ENCODE measurements around the gene U2AF1.
"Not testable (repeated sequence)": the region's sequence is repeated elsewhere in the genome, so short reads cannot be mapped to it uniquely, and the experiment has no call there.

U2AF1 gene

DNA sequence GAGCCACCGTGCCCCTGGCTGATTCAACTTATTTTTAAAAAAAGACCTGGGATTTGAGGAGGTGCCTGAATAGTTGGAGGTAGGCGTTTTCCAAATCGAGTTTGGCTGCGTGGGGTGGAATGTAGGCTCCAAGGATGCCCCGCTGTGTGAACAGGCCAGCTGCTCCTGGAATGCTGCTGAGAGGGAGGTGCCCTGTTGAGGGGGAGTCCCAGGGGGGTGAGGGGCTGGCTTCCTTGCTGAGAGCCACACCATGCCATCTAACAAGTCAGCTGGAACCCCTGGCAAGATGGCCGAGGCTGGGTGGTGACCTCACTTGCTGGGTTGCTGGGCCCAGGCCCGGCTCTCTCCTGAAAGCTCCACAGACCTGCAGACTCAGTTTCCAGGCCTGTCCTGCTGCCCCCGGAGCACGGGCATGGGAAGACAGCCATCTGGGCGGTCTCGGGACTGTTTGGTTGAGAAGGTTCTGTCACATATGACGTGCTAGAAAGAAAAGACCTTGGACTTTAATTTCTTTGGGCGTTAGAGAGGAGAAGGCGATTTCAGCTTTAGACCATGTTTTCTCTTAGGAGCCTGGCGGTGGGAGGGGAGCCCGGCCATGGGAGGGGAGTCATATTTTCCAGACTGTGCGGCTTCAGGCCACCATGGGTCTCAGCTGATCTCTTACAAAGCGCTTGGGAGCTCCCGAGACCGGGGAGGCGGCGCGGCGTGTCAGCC, 24.6 kb downstream of the U2AF1 start:
- in situ Hi-C loops (cut with MboI; ENCODE audit: low sequenced_read_pairs) = not testable (repeated sequence)

DNA sequence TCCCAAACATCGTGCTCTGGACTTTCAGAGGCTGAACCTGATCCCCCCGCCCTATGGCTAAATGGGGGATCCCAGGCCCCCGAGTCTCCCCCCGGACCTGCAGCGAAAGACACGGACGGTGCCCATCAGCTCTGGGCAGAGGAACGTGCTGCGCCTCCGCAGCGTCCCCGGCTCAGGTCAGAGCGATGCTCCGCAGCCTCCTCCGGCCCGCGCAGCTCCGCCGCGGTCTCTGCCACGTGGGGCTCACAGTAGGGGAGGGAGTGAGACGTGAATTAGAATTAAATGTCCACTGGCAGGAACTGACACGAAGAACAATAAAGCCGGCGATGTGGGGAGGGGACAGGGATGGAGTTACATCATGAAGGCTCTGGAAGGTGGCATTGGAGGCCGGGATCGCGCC, 30.7 kb downstream of the U2AF1 start:
- in situ Hi-C loops (cut with MboI; ENCODE audit: low sequenced_read_pairs) = not testable (repeated sequence)

DNA sequence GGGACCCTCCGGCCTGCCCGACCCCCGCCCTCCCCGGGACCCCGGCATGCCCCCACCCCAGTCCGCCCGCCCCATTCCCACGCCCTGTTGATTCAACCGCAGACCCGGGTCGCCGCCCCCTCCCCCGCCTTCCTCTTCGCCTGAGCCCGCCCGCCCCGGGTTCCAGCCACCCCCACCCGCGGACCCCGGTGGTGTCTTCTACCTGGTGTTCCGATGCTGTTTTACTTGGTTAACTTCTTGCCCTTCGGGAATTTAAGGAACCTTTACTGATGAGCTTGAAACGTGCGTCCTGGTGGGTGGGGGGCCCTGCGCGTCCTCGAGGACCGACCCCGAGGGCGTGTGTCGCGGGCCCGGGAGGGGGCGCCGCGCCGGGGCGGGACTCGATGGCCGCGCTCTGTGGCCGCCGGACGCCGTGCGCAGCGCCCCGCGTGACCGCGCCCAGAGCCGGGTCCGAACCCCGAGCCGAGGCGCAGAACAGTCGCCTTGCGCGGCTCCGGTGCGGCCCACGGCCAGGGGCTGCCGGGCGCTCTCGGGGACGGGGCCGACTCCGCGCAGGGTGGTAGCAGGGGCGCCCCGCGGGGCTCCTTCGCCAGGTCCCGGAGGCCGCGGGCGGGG, 31.2 kb downstream of the U2AF1 start:
- in situ Hi-C loops (cut with MboI; ENCODE audit: low sequenced_read_pairs) = not testable (repeated sequence)

DNA sequence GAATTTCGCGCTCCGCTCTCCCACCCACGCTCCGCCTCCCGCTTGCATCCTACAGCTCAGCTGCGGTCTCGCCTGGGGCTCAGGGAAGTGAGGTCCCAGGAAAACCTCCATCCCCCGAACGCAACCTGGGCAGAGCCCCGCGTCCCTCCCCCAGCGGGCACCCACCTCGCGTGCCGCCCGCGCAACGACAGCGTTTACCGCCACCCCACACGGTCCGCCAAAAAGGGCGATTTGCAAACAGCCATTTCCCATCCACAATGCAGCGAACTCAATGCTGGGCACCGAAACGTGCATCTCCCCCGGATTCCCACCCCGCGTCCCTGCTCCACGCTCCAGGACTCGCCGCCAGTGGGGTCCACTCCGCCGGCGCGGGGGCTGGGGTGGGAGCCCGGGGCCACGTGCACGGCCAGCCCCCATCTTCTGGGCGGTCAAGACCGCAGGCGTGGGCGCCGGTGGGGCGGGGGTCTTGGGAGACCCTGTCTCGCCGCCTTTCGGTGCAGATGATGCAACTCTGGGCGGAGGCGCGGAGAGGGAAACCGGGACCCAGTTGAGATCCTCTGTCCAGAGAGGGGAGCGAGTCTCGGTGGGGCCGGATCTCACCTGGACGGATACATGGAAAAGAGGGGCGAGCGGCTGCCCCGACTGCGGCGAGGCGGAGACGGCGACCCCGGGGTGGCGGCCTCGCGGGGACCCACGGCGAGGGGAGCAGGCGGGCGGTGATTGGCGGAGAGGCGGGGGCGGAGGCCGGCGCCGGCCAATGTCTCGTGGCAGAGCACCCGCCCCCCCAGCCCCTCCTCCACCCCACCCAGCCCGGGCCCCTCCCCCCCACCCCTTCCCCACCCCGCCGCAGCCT, 32.0 kb downstream of the U2AF1 start, which contains the start of gene CBS:
TSS of gene CBS (minus strand) at position 666 of the 853 bp plus-strand sequence. CDS start 3,642 bp downstream, outside the sequence.
- in situ Hi-C loops (cut with MboI; ENCODE audit: low sequenced_read_pairs) = not testable (repeated sequence)

DNA sequence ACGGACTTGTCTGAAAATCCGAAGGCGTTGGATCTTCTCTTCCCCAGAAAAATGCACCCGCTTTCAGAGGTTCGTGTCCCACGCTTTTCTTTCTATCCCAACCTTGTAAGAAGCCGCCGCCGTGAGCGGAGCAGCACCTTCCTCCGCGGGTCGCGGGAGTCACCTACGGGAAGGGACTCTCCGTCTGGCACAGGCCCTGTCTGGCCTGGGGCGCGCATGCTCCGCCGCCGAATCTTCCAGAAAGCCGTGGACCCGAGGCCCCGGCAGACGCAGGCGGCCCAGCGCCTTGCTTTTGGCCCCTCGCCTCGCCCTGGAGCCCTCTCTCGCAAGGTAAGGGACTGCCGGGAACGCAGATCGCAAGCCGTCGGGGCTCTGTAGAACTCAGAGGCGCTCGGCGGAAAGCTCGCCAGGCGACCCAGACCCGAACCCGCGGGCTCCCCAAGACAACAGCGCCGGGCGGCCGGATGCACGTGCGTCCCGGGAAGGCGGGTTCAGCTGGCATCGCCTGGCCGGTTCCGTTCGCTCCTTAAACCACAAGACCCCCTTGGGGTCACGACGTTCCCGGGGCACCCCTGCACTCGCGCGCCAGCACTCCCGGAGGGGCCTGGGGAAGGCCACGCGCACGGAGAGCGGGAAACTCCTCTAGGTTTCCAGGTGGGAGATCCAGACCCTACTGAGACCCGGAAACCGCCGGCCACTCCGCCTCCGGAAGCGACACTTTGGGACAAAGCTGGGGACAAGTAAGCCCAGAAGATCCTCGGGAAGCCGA, 32.8 kb downstream of the U2AF1 start:
- in situ Hi-C loops (cut with MboI; ENCODE audit: low sequenced_read_pairs) = not testable (repeated sequence)

DNA sequence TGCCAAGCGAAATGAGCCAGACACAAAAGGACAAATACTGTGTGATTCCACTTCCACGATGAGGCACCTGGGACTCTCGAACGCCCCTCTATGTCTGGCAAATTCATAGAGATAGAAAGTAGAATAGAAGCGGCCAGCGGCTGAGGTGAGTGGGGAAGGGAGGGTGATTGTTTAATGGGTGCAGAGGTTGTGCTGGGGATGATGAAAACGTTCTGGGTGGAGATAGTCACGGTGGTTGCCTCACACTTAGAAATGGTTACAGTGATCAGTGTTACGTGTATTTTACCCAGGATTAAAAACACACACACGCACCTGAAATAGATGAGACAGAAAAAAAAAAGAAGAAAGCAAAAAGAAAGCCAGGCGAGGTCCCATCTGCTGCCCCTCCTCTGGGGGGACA, 34.6 kb downstream of the U2AF1 start:
- in situ Hi-C loops (cut with MboI; ENCODE audit: low sequenced_read_pairs) = not testable (repeated sequence)

DNA sequence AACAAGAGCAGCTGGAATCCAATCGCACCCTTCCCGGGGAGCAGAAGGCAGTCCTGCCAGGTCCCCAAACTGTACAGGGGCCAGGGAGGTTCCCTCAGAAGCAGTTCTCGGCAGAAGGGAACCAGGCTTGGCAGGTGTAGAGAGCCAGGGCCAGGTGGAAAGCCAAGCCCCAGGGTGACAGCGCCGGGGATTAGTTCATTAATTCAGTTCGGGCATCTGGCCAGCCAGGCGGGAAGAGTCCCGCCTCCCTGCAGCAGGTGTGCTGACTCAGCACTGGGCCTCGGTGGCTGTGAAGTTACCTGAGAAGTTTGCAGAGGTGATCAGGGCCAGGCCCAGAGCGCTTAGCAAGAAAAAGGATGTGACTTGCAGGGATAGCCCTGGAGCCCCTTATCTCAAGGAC, 37.7 kb downstream of the U2AF1 start:
- in situ Hi-C loops (cut with MboI; ENCODE audit: low sequenced_read_pairs) = not testable (repeated sequence)

DNA sequence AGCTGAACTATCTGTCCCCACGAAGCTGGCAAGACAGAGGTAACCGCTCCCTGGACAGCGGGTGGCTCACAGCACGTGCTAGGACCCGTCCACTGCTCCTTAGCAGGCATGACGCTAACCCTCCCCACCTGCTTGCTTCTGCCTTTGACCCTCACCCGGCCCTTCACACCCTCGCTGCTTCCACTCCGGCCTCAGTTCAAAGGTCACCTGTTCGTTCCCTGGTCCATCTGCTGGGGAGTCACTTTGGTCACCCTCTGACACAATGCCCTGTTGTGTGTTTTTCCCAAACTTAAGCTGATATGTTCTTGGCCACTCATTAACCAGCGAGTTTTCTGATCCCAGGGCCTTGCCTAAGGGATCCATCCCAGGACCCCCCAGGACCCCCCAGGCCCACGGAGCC, 39.3 kb downstream of the U2AF1 start:
- in situ Hi-C loops (cut with MboI; ENCODE audit: low sequenced_read_pairs) = not testable (repeated sequence)

DNA sequence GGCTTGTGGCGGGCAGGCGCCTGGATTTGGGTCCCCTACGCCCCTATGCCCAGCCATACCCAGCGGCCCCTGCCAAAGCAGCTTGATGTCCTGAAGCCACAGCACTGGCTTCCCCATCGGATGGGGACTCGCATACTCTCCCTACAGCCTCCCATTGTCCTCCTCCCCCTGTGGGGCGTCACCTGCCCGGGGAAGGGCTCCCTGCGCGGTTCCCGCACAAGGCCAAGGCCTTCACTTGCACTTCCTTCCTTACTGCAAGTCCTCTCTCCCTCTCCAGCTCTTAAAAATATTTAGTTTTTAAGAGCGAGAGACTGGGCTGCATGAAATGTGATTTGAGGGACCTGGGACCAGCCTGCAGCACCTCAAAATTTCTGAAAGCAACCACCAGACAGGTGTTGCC, 40.7 kb downstream of the U2AF1 start:
- in situ Hi-C loops (cut with MboI; ENCODE audit: low sequenced_read_pairs) = not testable (repeated sequence)

DNA sequence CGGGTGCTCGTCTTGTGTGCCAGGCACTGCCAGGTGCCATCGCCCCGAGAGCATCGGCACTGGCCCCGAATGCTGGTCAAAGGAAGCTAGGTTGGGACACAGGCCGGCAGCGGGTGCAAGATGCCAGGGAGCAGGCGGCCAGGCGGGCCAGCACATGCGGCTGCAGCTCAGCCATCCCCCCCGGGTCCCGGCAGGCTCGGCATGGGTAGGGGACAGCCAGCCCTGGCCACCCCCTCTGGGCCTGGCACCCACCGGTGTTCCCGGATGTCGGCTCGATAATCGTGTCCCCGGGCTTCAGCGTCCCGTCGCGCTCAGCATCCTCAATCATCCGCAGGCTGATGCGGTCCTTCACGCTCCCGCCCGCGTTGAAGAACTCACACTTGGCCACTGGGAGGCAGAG, 41.4 kb downstream of the U2AF1 start:
- in situ Hi-C loops (cut with MboI; ENCODE audit: low sequenced_read_pairs) = not testable (repeated sequence)

DNA sequence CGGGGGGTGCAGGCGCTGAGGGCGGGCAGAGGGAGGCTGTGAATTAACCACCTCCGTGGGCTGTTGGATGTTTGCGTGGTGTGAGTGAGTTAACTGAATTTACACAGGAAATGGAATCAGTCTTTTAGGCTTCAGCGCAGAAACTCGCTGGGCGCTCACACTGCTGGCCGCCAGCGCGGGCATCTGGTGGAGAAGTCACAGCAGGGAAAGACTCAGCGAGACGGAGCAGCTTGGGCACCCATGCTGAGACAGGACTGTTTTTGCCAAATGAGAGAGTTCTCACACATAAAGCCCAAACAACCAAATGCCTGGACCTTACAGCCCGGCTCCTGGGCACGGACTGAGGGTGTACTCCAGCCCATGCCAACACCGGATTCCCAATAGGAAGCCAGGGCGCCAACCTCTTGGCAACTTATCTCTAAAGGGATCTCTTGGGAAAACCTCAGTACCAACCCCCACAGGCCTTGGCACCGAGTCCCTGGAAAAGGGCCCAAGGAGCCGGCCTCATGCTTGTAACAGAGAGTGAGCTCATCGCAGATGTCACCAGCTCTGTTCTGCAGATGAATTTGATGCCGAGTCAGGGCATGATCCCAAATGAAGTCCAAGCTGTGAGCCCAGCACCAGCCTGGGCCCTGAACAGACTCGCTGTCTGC, 43.0 kb downstream of the U2AF1 start:
- in situ Hi-C loops (cut with MboI; ENCODE audit: low sequenced_read_pairs) = not testable (repeated sequence)

DNA sequence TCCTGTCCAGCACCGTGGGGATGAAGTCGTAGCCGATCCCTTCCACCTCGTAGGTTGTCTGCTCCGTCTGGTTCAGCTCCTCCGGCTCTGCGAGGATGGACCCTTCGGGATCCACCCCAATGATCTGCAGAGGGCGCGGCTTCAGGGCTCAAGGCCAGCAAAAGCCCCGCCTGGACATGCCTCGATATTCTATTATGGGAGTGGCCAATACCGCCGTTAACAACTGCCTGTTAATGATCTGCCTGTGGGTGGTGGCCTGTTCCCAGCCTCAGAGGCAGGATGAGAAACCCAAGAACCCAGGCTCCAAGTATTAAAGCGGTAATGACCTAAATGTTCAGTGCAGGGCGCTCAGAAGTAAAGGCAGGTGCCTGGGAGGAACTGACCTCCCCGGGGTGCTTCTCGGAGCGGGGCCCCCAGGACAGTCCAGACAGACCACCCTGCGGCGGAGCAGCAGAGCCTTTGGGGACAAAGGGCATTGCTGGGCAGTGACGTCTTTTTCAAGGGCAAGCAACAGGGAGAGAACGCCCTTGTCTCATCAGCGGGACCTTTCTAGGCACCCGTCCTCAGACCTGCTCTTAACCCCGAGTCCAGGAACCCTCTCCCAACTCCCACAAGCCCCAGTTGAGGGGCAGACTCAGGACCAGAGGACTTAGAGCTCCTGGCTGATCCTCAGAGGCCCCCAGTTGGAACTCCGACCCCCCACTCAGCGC, 44.3 kb downstream of the U2AF1 start:
- in situ Hi-C loops (cut with MboI; ENCODE audit: low sequenced_read_pairs) = not testable (repeated sequence)

DNA sequence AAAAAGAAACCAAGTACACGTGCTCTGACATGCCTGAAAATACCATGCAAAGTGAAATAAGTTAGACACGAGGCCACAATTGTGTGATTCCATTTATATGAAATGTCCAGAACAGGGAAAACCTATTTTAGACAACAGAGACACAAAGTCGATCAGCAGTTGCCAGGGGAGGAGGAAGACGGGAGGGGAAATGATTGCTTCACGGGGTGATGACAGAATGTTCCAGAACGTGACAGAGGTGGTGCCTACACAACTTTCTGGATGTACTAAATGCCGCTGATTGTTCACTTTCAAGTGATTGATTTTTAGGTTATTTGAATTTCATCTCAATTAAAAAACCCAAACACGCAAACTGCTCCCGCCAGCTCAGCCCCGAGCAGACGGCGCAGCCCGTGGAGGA, 54.3 kb downstream of the U2AF1 start:
- in situ Hi-C loops (cut with MboI; ENCODE audit: low sequenced_read_pairs) = not testable (repeated sequence)

DNA sequence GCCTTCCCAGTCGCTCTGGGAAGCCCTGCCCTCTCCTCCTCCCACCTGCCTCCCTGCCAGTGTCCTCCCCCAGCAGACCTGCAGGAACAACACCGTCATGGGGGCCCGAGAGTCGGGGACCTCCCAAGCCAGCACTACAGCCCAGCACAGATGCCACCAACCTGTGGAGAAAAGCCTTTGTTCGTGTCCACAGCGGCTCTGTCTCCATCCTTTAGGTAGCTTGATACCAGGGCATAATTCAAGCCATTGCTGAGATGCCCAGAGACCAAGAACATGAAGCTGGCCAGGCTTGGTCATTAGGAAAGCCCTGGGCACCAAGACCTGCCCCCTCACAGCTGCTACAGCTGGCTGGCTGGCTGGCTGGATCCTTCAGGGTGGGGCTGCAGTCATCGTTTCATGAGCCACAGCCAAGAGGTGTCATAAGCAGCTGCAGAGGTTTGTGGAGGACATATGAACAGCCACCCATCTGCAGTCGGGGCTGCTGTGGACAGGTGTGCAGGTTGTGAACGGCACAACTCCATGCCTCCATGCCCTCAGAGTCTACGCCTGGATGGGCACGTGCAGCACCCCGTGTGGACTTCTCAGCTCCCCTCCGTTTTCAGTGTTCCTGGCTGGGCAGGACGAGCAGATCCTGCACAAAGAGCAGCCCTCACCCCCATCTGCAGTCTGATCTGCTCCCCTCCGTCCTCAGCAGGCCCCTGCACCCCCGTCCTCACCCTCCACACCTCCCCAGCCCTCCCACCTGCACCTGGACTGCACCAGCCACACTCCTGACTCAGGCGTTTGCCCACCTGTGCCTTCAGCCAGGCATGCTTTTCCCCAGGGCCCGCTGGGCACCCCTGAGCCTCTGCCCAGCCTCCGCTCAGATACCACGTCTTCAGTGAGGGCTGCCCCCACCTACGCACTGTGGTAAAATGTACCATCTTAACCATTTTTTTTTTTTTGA, 61.2 kb downstream of the U2AF1 start:
- in situ Hi-C loops (cut with MboI; ENCODE audit: low sequenced_read_pairs) = not testable (repeated sequence)

DNA sequence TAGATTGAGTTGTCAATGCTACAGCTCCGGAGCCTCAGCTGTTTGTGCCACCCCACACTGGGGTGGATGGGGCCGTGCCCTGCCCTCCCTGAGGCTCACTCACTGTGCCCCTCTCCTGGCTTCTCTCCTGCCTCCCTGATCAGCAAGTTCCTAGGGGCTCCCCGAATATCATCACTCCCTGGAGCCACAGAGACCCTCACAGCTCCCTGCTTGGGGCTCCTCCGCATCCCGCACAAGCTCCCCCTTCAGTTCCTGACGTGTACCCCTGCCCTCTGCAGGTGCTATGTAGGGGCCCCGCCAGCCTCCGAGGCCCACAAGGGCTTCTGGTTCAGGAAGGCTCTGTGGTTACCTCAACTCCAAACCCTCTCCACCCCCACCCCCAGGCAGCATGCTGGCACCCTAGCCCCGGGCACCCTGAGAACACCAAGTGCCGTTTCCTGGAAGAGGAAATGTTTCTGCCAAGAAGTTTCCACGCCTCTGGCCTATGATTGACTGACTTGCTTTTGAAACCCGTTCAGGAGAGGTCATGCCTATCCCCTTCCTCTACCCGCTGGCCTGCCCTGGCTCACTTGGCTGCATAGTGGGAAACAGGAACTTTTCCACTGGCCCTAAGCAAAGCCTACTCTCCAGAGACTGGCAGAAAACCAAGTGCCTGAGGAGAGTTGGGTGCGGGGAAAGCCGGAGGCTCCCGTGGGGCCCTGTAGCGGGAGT, 62.0 kb downstream of the U2AF1 start:
- in situ Hi-C loops (cut with MboI; ENCODE audit: low sequenced_read_pairs) = not testable (repeated sequence)

DNA sequence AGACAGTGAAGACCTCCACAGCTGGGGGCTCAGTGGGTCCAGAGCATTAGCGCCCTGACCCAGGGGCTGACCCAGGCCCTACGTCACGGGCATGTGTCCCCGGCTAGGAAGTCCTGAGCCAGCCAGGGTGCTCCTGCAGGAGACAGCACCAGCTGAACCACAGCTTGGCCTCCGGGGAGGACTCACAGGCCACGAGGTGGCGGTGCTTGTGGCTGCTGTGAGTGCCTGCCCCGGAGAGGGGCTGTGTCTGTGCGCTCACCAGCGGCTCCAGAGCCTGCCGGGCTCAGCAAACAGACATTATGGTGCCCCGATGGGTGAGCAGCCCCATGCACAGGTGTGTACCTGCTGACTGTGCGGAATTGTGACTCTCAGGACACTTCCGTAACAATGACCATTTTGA, 62.8 kb downstream of the U2AF1 start:
- in situ Hi-C loops (cut with MboI; ENCODE audit: low sequenced_read_pairs) = not testable (repeated sequence)

DNA sequence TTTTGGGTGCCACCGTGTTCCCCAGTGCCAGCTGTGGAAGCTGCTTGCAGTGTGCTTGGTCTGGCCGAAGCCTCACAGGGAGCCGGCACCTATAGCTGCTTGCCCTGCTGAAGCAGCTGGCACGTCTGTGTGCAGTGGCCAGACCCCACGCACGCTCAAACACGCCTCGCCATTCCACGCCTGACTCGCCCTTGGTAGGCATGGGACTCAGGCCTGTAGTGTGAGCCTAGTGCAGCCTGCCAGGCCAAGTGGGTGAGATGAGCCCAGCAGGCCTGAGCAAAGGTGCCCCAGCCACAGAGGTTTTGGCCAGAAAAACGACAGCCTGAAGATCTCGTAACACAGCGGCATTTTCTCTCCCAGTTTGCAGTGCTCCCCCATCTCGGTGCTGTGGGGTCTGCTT, 64.1 kb downstream of the U2AF1 start:
- in situ Hi-C loops (cut with MboI; ENCODE audit: low sequenced_read_pairs) = not testable (repeated sequence)

All from HL-60/S4 (cell line).